Thyroid gland (tissue), 4 donors: ENCODE results near the gene LHX4. TPM values are rescaled to one million over a fixed set of nuclear protein-coding genes. Genes with fewer than 3 reads are reported as not detected.

Source experiments
- DNase-seq, 2 donors: peaks; one replicate each; pipeline ENCODE4 v3.0.0-alpha.2; 2019
- H3K27ac ChIP-seq, 3 donors: fragments of 200-600 bp; sonication (generic); 1 replicate in 2 of 3; 2 replicates in 1 of 3; pipeline ENCODE4 v1.5.1; 2016 to 2019; ENCODE audit warnings: mild to moderate bottlenecking in 1 of 3, moderate library complexity in 1 of 3
- H3K27me3 ChIP-seq: fragments of 200-600 bp; sonication (generic); one replicate; pipeline ENCODE4 v1.5.1; 2019
- H3K36me3 ChIP-seq, 2 donors: fragments of 200-600 bp; sonication (generic); one replicate each; pipeline ENCODE4 v1.5.1; 2016 to 2019
- H3K4me1 ChIP-seq, 2 donors: fragments of 200-600 bp; sonication (generic); one replicate each; pipeline ENCODE4 v1.5.1; 2017 to 2019
- H3K4me3 ChIP-seq, 3 donors: fragments of 200-600 bp; sonication (generic); replicated peaks in 1 of 3; 1 replicate in 2 of 3; 2 replicates in 1 of 3; pipeline ENCODE4 v1.5.1; 2016; ENCODE audit warnings: mild to moderate bottlenecking in 1 of 3
- H3K9me3 ChIP-seq: fragments of 200-600 bp; sonication (generic); one replicate; pipeline ENCODE4 v1.5.1; 2017
- POLR2A ChIP-seq, 2 donors: fragments of 450-650 bp; IDR thresholded peaks; one replicate each; pipeline ENCODE4 v1.6.1; 2017; ENCODE audit warnings: antibody characterized with exemption in 2 of 2, mild to moderate bottlenecking in 2 of 2, moderate library complexity in 1 of 2
- WGBS, 2 donors: methylation state at CpG; one replicate each; pipeline ENCODE4 v1.1.5; 2017; 5-methylcytosine and 5-hydroxymethylcytosine counted together
- intact Hi-C: fragments of 100-400 bp; cut with DNase I; formaldehyde crosslinking; loops from one replicate; pipeline ENCODE4 v1.15.1; 2023
- total RNA-seq, 4 donors: library from RNA; depleted of rRNA; stranded (reverse); fragments of >200 nt; gene quantifications; one replicate each; pipeline ENCODE4 v1.2.3, GENCODE V29; 2016
- TF ChIP-seq, protein P1 (sequence below), 6 experiments: fragments of 200-600 bp in 3 of 6; fragments of 450-650 bp in 3 of 6; sonication (generic) in 3 of 6; IDR thresholded peaks; one replicate each; pipeline ENCODE4 v1.5.1; 2016 to 2019; ENCODE audit warnings: antibody characterized with exemption in 6 of 6, mild to moderate bottlenecking in 2 of 6, inconsistent platforms in 1 of 6, moderate library complexity in 1 of 6

Gene LHX4
- total RNA-seq, 4 donors from 2014 or later, result not detected

DNA sequence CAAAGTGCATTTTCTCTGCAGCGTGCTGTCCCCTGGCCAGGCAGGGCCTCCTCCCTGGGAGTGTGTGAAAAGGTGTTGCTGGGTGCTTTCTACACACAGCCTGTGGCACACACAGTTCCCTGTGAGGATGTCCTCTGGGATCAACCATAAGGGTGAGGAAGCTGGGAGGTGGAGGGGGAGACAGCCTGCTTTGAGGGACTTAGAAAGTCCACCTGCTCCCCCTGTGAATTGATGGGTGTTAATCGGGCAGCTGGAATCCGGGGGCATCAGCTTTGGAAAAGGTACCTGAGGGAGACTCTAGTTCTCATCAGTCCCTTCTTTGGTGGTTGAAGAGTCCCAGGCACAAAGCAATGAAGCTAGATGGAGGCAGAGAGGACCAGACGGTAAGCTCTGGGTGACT lies 35.8 kb downstream of the LHX4 start:
- Histone ChIP-seq H3K9me3 (no peaks in the 10 kb centered on the region), H3K4me3 (no peak overlapping the region), H3K27me3 (peaks cover 2% of the 10 kb centered on the region), H3K27ac (no peak overlapping the region), H3K4me1 (no peaks in the 10 kb centered on the region), H3K36me3 (no peaks in the 10 kb centered on the region)
- intact Hi-C loops, result no loop called here
- DNase-seq, result no peak
- TF ChIP-seq, protein P1, sequence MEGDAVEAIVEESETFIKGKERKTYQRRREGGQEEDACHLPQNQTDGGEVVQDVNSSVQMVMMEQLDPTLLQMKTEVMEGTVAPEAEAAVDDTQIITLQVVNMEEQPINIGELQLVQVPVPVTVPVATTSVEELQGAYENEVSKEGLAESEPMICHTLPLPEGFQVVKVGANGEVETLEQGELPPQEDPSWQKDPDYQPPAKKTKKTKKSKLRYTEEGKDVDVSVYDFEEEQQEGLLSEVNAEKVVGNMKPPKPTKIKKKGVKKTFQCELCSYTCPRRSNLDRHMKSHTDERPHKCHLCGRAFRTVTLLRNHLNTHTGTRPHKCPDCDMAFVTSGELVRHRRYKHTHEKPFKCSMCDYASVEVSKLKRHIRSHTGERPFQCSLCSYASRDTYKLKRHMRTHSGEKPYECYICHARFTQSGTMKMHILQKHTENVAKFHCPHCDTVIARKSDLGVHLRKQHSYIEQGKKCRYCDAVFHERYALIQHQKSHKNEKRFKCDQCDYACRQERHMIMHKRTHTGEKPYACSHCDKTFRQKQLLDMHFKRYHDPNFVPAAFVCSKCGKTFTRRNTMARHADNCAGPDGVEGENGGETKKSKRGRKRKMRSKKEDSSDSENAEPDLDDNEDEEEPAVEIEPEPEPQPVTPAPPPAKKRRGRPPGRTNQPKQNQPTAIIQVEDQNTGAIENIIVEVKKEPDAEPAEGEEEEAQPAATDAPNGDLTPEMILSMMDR (IDR thresholded peaks at IDR 0.05), result no peak
- TF ChIP-seq POLR2A (IDR thresholded peaks at IDR 0.05), result no peak
- WGBS, 2 donors, result 57 to 84% methylated on average over 4 of the region's 4 CpGs

DNA sequence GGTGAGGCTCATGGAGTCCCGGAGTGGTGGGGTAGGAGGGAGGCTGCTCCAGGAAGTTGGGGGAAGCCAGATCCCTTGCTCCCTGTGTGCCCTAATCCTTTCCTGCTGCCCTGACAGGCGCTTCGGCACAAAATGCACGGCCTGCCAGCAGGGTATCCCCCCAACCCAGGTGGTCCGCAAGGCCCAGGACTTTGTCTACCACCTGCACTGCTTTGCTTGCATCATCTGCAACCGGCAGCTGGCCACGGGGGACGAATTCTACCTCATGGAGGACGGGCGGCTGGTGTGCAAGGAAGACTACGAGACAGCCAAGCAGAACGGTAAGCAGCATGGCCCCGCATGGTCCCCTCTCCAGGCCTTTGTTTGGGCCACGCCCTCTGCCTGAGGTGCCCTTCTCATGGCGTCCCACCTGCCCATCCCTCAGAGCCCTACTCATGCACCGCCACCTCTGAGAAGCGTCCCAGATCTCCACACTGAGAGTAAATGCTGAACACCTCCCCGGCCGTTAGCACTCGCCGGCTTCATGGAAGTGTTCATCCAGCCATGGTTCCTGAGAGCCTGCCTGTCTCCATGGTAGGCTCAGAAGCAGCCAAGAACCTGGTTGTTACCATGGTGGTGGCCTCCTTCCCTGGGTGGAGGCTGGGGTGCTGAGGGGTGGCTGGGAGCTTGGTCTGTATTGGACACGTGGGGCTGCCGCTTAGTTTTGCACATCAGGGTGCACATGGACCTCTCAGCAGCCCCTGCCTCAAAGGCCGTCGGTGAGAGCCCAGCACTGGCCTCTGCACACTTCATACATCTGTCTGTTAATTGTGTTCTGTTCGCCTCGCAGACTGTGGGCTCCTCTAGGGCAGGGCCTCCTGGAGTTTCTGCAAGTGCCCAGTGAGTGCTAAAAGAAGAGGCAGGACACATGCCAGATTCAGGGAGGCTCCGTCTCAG lies 36.5 kb downstream of the LHX4 start:
- 80 to 82% methylated on average over 18 to 27 of the region's 28 CpGs for WGBS, 2 donors
- intact Hi-C loops, result no loop called here

DNA sequence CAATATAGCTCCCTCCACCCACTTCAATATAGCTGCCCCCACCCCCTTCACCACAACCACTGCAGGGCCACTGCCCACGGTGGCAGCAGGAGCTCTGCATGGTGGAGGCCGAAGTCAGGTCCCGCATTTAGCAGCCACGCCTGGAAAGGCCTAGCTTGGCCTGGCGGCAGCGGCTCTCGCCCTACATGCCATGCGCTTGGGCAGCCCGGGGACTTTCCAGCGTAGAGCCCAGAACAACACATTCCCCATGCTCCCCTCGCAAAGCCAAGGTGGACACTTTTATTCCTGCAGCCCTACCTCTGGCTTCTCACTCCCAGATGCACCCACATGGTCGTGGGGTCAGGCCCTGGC lies 37.1 kb downstream of the LHX4 start:
- no peak overlapping the region for H3K4me3 ChIP-seq
- intact Hi-C loops, result no loop called here
- WGBS, 2 donors, result 72 to 87% methylated on average over 2 to 12 of the region's 12 CpGs
- H3K9me3 ChIP-seq, result no peaks in the 10 kb centered on the region
- no peak overlapping the region for H3K27ac ChIP-seq
- TF ChIP-seq, protein P1 (IDR thresholded peaks at IDR 0.05), result no peak
- no peak for TF ChIP-seq POLR2A (IDR thresholded peaks at IDR 0.05)
- peaks cover 2% of the 10 kb centered on the region for H3K27me3 ChIP-seq
- H3K4me1 ChIP-seq, result no peaks in the 10 kb centered on the region
- DNase-seq, result no peak
- no peaks in the 10 kb centered on the region for H3K36me3 ChIP-seq

More for the DNA sequence above, 36.5 kb downstream of the LHX4 start:
- no peaks in the 10 kb centered on the region for H3K36me3 ChIP-seq
- no peaks in the 10 kb centered on the region for H3K9me3 ChIP-seq
- peaks cover 2% of the 10 kb centered on the region for H3K27me3 ChIP-seq
- DNase-seq, result no peak
- H3K4me1 ChIP-seq, result no peaks in the 10 kb centered on the region
- H3K27ac ChIP-seq, result no peak overlapping the region
- H3K4me3 ChIP-seq, result no peak overlapping the region
- TF ChIP-seq, protein P1 (IDR thresholded peaks at IDR 0.05), result no peak
- TF ChIP-seq POLR2A (IDR thresholded peaks at IDR 0.05), result no peak

DNA sequence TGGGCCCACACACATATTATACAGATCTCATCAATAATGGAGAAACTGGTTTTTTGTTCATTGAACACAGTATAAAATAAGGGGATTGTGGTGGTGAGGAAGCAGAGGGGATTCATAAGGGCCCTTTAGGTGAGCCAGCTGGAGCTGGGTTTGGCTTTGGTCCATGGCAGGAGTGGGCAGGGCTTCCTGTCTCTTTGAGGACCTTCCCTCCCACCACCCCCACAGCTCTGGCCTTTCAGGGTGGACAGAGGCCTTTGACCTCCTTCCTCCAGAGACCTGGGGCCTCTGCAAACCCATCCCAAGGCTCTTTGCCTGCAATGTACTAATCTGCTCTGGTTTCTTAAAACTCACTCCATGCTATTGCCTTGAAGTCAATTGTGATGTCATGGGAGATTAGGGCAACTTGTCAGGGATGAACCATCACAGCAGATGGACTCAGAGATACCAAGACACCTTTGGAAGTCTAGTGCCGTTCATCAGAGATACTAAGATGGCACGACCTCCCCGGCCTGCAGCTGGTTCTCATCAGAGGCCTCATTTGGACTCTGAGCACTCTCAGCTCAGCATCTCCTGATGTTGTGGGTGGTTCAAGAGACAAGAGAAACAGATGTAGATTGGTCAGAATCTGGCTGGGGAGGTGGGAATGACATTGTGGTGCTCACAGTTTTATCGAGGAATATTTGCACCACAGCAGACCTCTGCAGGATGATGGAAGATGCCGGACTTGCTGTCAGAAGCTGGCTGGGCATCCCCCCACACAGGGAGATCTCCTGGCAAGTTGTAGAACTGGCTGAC lies 37.9 kb downstream of the LHX4 start:
- Histone ChIP-seq H3K27me3 (peaks cover 1% of the 10 kb centered on the region), H3K4me3 (no peak overlapping the region), H3K27ac (no peak overlapping the region), H3K9me3 (no peaks in the 10 kb centered on the region), H3K4me1 (no peaks in the 10 kb centered on the region), H3K36me3 (no peaks in the 10 kb centered on the region)
- TF ChIP-seq, protein P1 (IDR thresholded peaks at IDR 0.05), result no peak
- TF ChIP-seq POLR2A (IDR thresholded peaks at IDR 0.05), result no peak
- 80 to 86% methylated on average over 5 of the region's 5 CpGs for WGBS, 2 donors
- intact Hi-C loops, result no loop called here
- no peak for DNase-seq
